ENCODE data around the gene ZBTB20.
A peak's percentile ranks its signal among the peaks of the same experiment; 100 is the strongest.

Gene ZBTB20

GRCh38 chr3:114606336-114606735 is 540.8 kb downstream of the ZBTB20 start:
- Mint-ChIP-seq H3K27ac (no peak overlapping the region), H3K4me1 (no peaks in the 10 kb centered on the region), H3K36me3 (peaks cover 0 to 3% of the 10 kb centered on the region in 2 donors), H3K27me3 (no peaks in the 10 kb centered on the region), H3K9me3 (no peaks in the 10 kb centered on the region), H3K4me3 (no peak overlapping the region)
- DNase-seq (no peak), ATAC-seq (replicated peaks) (no peak)

DNA sequence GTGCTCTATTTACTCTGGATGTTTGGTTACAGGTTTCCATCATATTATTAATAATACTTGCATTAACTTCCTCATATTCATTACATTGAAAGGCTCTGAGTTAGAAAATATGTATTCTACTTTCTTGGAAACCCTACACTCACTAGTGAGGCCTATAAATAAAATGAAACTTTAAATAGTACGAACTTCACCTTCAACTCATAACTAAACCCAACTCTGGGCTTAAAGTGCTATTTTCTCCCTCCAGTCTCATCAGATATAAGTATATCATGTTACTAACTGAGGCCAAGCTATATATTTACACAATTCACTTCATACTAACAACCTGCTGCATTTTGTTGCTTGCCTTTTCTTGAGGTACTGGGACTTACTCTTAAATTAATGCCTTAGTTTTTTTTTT is 546.5 kb downstream of the ZBTB20 start:
- Mint-ChIP-seq H3K27me3 (no peaks in the 10 kb centered on the region), H3K9me3 (no peaks in the 10 kb centered on the region), H3K4me3 (no peak overlapping the region), H3K27ac (peak overlapping the region; percentile 14), H3K36me3 (peaks cover 0 to 2% of the 10 kb centered on the region in 2 donors), H3K4me1 (peaks cover 0 to 4% of the 10 kb centered on the region in 2 donors)
- DNase-seq (no peak), ATAC-seq (replicated peaks) (peak; percentile 39 to 66)

DNA sequence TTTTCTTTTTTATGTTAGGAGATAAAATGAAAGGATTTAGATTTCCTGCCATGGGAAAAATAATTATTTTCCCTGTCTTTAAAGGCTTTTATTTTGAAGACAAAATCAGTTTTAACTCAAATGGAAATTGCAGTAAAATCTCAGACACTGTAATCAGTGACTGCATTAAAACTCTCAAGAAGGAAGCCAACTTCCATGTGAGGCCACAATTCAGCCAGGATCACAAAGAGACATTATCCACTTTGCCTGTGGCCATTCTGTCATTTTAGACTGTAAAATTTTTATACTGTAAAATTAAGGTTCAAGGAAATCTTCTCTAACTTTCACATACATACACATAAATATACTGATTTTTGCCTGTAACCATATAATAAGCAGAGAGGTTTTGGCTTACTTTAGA is 549.2 kb downstream of the ZBTB20 start:
- Mint-ChIP-seq H3K27ac (no peak overlapping the region), H3K4me1 (peaks cover 0 to 4% of the 10 kb centered on the region in 2 donors), H3K36me3 (no peaks in the 10 kb centered on the region), H3K27me3 (no peaks in the 10 kb centered on the region), H3K4me3 (no peak overlapping the region), H3K9me3 (no peaks in the 10 kb centered on the region)
- no peak for ATAC-seq (replicated peaks)
- DNase-seq = no peak

DNA sequence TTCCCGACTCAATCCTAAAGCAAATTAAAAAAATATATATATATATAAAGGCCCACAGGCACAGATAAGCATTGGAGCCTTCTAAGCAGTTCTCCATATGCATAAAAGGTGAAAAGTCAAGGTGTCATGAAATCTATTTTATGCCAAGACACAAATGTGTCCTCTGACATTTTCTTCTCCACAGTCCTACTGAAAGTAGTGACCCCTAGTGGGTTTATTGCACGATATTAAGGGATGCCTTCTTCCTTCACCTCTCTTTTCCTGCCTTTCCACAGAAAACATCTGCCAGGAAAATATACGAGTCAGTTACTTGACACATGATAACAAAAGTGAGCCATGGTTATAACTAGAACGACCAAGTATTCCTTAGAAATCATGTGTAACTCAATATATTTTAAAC is 550.1 kb downstream of the ZBTB20 start:
- H3K36me3 Mint-ChIP-seq = no peaks in the 10 kb centered on the region
- H3K4me3 Mint-ChIP-seq = no peak overlapping the region
- no peaks in the 10 kb centered on the region for H3K9me3 Mint-ChIP-seq
- H3K27ac Mint-ChIP-seq = no peak overlapping the region
- H3K27me3 Mint-ChIP-seq = no peaks in the 10 kb centered on the region
- ATAC-seq (replicated peaks) (no peak), DNase-seq (no peak)
- peaks cover 0 to 4% of the 10 kb centered on the region in 2 donors for H3K4me1 Mint-ChIP-seq

DNA sequence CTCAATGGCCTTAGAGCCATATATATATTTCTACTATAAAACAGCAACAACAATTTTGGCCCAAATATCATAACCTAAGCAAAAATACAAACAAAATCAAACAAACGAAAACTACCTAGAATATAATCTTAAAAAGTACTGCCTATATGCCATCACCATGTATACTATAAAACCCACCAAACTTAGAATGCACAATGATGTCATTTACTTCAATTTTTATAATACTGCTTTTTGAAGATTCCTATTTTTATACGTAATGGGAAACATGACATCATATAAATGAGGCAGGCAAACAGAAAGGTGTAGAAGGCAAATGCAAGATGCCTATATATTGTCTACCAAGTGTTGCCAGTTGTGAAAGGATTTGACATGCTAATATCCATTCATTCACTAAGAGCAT is 550.9 kb downstream of the ZBTB20 start:
- Mint-ChIP-seq H3K36me3 (no peaks in the 10 kb centered on the region), H3K27me3 (no peaks in the 10 kb centered on the region), H3K4me1 (peaks cover 0 to 4% of the 10 kb centered on the region in 2 donors), H3K27ac (no peak overlapping the region), H3K4me3 (no peak overlapping the region), H3K9me3 (no peaks in the 10 kb centered on the region)
- DNase-seq = no peak
- no peak for ATAC-seq (replicated peaks)

- Mint-ChIP-seq H3K9me3 (no peaks in the 10 kb centered on the region), H3K27me3 (no peaks in the 10 kb centered on the region), H3K4me1 (peaks cover 0 to 4% of the 10 kb centered on the region in 2 donors), H3K4me3 (no peak overlapping the region), H3K27ac (no peak overlapping the region), H3K36me3 (no peaks in the 10 kb centered on the region)
- ATAC-seq (replicated peaks) (no peak), DNase-seq (no peak)
Observed at GRCh38 chr3:114595522-114596028, 551.5 kb downstream of the ZBTB20 start.

DNA sequence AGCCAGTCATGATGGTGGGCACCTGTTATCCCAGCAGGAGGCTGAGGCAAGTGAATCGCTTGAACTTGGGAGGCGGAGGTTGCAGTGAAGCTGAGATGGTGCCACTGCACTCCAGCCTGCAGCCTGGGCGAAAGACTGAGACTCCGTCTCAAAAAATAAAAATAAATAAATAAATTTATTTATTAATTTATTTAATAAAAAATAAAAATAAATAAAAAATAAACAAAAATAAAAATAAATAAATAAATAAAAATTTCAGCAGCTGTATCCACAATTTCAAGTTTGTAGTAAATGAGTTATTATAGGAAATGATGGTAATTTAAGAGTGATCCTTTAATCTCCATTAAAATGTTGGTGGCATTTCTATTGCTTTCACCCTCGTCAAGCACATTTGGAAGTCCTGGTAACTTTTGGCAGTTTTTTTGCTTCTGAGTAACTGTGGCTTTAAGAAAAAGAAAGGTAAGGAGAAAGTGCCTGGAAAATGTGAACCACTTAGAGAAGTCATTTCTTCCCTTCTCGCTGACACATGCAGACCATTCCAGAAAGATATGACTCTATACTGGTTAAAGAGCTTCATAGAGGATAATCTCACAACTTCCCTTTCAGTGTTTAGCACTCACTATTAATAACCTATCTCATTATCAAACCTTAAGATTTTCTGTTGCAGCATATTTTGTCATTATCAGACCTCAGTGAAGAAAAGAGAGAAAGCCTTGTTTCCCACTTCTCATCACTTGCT is 556.6 kb downstream of the ZBTB20 start:
- H3K4me1 Mint-ChIP-seq = peaks cover 0 to 1% of the 10 kb centered on the region in 2 donors
- DNase-seq (no peak), ATAC-seq (replicated peaks) (no peak)
- H3K9me3 Mint-ChIP-seq = no peaks in the 10 kb centered on the region
- no peak overlapping the region for H3K4me3 Mint-ChIP-seq
- H3K27ac Mint-ChIP-seq = no peak overlapping the region
- peaks cover 0 to 8% of the 10 kb centered on the region in 2 donors for H3K36me3 Mint-ChIP-seq
- H3K27me3 Mint-ChIP-seq = no peaks in the 10 kb centered on the region

DNA sequence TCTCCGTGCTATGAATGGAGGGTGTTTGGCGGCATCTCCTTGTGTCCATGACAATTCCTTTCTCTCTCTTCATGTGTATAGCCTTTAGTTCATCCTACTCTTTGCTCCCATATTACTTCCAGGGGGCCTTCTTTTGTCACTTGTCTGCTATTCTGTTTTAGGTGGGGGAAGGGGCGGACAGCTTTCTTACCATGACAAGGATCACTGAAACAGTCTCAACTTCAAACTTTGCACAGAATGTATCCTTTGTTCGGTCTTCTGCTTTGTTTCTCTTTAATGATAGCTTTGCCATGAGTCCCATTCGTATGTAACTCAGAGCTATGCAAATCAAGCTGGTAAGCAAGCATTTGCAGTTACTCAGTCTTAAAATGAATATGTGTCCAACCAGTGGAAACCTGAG is 559.1 kb downstream of the ZBTB20 start:
- no peak overlapping the region for H3K27ac Mint-ChIP-seq
- ATAC-seq (replicated peaks) (no peak), DNase-seq (no peak)
- no peak overlapping the region for H3K4me3 Mint-ChIP-seq
- no peaks in the 10 kb centered on the region for H3K27me3 Mint-ChIP-seq
- H3K4me1 Mint-ChIP-seq = peaks cover 0 to 3% of the 10 kb centered on the region in 2 donors
- no peaks in the 10 kb centered on the region for H3K9me3 Mint-ChIP-seq
- H3K36me3 Mint-ChIP-seq = peaks cover 0 to 8% of the 10 kb centered on the region in 2 donors

DNA sequence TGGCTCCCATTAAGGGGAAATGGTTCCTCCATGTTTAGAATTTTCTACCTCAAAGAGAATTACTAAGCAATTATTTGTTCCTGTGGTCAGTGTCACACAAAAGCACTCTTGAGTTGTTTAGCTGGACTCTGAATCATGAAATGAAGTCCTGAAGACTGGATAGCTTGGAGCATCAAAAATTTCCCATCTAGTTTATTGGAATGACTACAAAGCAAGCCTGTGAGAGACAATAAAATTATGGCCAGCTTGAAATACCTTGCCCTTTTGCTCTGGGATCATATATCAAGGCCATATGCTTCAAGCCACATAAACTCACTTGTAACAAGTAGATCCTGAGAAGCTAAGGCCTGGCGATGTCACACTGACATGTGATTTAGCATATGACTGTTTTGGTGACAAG is 561.0 kb downstream of the ZBTB20 start:
- no peaks in the 10 kb centered on the region for H3K27me3 Mint-ChIP-seq
- H3K27ac Mint-ChIP-seq = no peak overlapping the region
- no peak for ATAC-seq (replicated peaks)
- no peak for DNase-seq
- peaks cover 0 to 8% of the 10 kb centered on the region in 2 donors for H3K36me3 Mint-ChIP-seq
- H3K4me3 Mint-ChIP-seq = no peak overlapping the region
- H3K9me3 Mint-ChIP-seq = no peaks in the 10 kb centered on the region
- H3K4me1 Mint-ChIP-seq = peaks cover 0 to 3% of the 10 kb centered on the region in 2 donors

GRCh38 chr3:114585687-114586086 is 561.4 kb downstream of the ZBTB20 start:
- ATAC-seq (replicated peaks) (no peak), DNase-seq (no peak)
- no peaks in the 10 kb centered on the region for H3K9me3 Mint-ChIP-seq
- no peaks in the 10 kb centered on the region for H3K27me3 Mint-ChIP-seq
- H3K36me3 Mint-ChIP-seq = peaks cover 0 to 8% of the 10 kb centered on the region in 2 donors
- H3K4me1 Mint-ChIP-seq = peaks cover 0 to 3% of the 10 kb centered on the region in 2 donors
- H3K27ac Mint-ChIP-seq = no peak overlapping the region
- no peak overlapping the region for H3K4me3 Mint-ChIP-seq

GRCh38 chr3:114584734-114585371 is 562.2 kb downstream of the ZBTB20 start:
- ATAC-seq (replicated peaks) (peak; percentile 41 to 53), DNase-seq (no peak)
- H3K27me3 Mint-ChIP-seq = no peaks in the 10 kb centered on the region
- H3K4me1 Mint-ChIP-seq = peaks cover 0 to 2% of the 10 kb centered on the region in 2 donors
- H3K9me3 Mint-ChIP-seq = no peaks in the 10 kb centered on the region
- H3K36me3 Mint-ChIP-seq = peaks cover 0 to 8% of the 10 kb centered on the region in 2 donors
- peak overlapping the region in 1 of 2 donors; percentile 17 for H3K4me3 Mint-ChIP-seq
- peak overlapping the region; percentile 51 for H3K27ac Mint-ChIP-seq

DNA sequence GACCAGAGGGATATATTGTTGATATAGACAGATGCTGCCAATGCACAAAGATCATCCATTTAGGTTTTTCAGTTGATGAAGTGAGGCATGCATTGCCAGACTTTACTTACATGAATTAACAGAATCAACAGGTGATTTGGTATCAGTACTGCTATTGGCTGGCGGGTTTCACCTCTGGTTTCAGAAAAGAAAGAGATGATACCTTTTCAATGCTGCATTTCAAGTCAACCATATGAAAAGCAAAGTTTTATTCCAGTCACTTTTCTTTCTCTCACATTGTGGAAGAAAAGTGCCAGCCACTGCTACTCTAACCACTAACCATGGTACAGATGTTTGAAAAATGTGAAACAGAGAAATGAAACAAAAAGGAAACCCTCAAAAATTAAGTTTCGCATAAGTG is 564.2 kb downstream of the ZBTB20 start:
- H3K9me3 Mint-ChIP-seq = no peaks in the 10 kb centered on the region
- H3K36me3 Mint-ChIP-seq = no peaks in the 10 kb centered on the region
- peaks cover 0 to 2% of the 10 kb centered on the region in 2 donors for H3K4me1 Mint-ChIP-seq
- ATAC-seq (replicated peaks) (peak; percentile 49 to 56), DNase-seq (no peak)
- H3K4me3 Mint-ChIP-seq = no peak overlapping the region
- no peak overlapping the region for H3K27ac Mint-ChIP-seq
- H3K27me3 Mint-ChIP-seq = no peaks in the 10 kb centered on the region

GRCh38 chr3:114572364-114573062 is 574.6 kb downstream of the ZBTB20 start:
- Mint-ChIP-seq H3K36me3 (no peaks in the 10 kb centered on the region), H3K27me3 (no peaks in the 10 kb centered on the region), H3K27ac (no peak overlapping the region), H3K4me1 (peaks cover 3 to 8% of the 10 kb centered on the region in 2 donors), H3K9me3 (no peaks in the 10 kb centered on the region), H3K4me3 (no peak overlapping the region)
- ATAC-seq (replicated peaks) = no peak
- DNase-seq = no peak

DNA sequence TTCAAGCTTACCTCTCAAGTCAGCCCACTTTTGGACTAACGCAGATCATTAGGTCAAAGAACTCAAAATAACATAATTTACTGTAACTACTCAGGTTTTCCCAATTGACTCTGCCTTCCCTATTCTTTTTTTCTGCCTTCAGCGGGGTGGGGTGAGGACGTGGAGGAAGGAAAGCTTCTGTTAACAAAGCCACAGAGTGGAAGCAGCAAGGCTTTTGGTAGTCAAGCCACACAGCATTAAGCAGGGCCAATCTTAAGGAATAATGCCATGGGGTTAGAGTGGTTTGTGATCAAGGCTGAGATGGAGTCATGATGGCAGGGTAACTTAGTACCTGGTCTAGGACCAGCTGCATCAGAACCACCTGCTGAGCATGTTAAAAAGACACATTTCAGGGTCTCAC is 575.7 kb downstream of the ZBTB20 start:
- H3K36me3 Mint-ChIP-seq = peaks cover 0 to under 1% of the 10 kb centered on the region in 2 donors
- no peak overlapping the region for H3K27ac Mint-ChIP-seq
- no peak overlapping the region for H3K4me3 Mint-ChIP-seq
- no peaks in the 10 kb centered on the region for H3K27me3 Mint-ChIP-seq
- H3K4me1 Mint-ChIP-seq = peaks cover 14 to 20% of the 10 kb centered on the region in 2 donors
- ATAC-seq (replicated peaks) (no peak), DNase-seq (no peak)
- no peaks in the 10 kb centered on the region for H3K9me3 Mint-ChIP-seq

Data from stimulated activated naive B cell treated with anti-CD40 and anti-IgM and Interleukin-4, amounts not matched to agents 10 μg/mL and 1 μg/mL and 100 μg/mL, for 72 hours (primary cell).